H1 (cell line): ENCODE results near the gene SPATS2. TPM values are rescaled to one million over a fixed set of nuclear protein-coding genes. Genes with fewer than 3 reads are reported as not detected.
A peak's percentile ranks its signal among the peaks of the same experiment; 100 is the strongest.

Source experiments
- CTCF ChIA-PET: fragments of 300-600 bp; sonication (Branson Sonifier 250); formaldehyde crosslinking; loops from one replicate; lab custom pipeline; 2021; ENCODE audit not compliant: partially characterized antibody; lab: Charles Lee
- POLR2A ChIA-PET: fragments of 300-600 bp; sonication (Branson Sonifier 250); formaldehyde crosslinking; loops from one replicate; lab custom pipeline; 2021; ENCODE audit warnings: inconsistent platforms; ENCODE audit not compliant: partially characterized antibody; lab: Charles Lee
- DNase-seq, 2 experiments: peaks; one replicate each; pipeline versions ENCODE4 v3.0.0 to v3.0.0-alpha.2; 2010 to 2022; ENCODE audit warnings: low spot score in 2 of 2, low read depth in 1 of 2, mixed read lengths in 1 of 2
- FAIRE-seq: peaks from 2 replicates; lab custom pipeline; 2011; peaks lifted over from hg19 to GRCh38; lab: Jason Lieb, UNC
- H2AFZ ChIP-seq: 2 replicates; pipeline ENCODE4 v1.8.1; 2012; ENCODE audit warnings: low read length, inconsistent platforms
- H2AK5ac ChIP-seq: 2 replicates; pipeline ENCODE4 v1.6.1; 2013; ENCODE audit warnings: low read depth, low read length
- H2BK120ac ChIP-seq: replicated peaks from 2 replicates; pipeline ENCODE3; 2013; ENCODE audit warnings: low read depth, low read length, inconsistent platforms
- H2BK12ac ChIP-seq: 2 replicates; pipeline ENCODE4 v1.6.1; 2013; ENCODE audit warnings: low read depth, low read length
- H2BK15ac ChIP-seq: 2 replicates; pipeline ENCODE4 v1.6.1; 2013; ENCODE audit warnings: low read length
- H2BK20ac ChIP-seq: 2 replicates; pipeline ENCODE4 v1.6.1; 2013; ENCODE audit warnings: low read length
- H2BK5ac ChIP-seq: 2 replicates; pipeline ENCODE4 v1.6.1; 2013; ENCODE audit warnings: low read depth, low read length
- H3K14ac ChIP-seq: 2 replicates; pipeline ENCODE4 v1.6.1; 2013; ENCODE audit warnings: inconsistent platforms; ENCODE audit not compliant: insufficient read length
- H3K18ac ChIP-seq: 2 replicates; pipeline ENCODE4 v1.6.1; 2013; ENCODE audit warnings: low read length; ENCODE audit errors: extremely low read depth
- H3K23ac ChIP-seq: 2 replicates; pipeline ENCODE4 v1.6.1; 2013; ENCODE audit warnings: inconsistent platforms; ENCODE audit not compliant: insufficient read length
- H3K23me2 ChIP-seq: 2 replicates; pipeline ENCODE4 v1.6.1; 2013; ENCODE audit warnings: low read depth, low read length
- H3K27ac ChIP-seq: 2 replicates; pipeline ENCODE4 v1.6.1; 2011; ENCODE audit warnings: low read depth, low read length, inconsistent platforms
- H3K27me3 ChIP-seq, 4 experiments: replicated peaks in 1 of 4; 1 replicate in 1 of 4; 2 replicates in 3 of 4; pipeline versions ENCODE4 v1.6.1 to v1.8.1; 2011 to 2013; ENCODE audit warnings: low read length in 3 of 4, mild to moderate bottlenecking in 3 of 4, inconsistent platforms in 2 of 4, mixed read lengths in 2 of 4, moderate library complexity in 1 of 4; ENCODE audit not compliant: control insufficient read depth in 3 of 4, insufficient read depth in 3 of 4; ENCODE audit errors: extremely low read depth in 1 of 4
- H3K36me3 ChIP-seq, 4 experiments: 2 replicates each; pipeline versions ENCODE4 v1.6.1 to v1.8.1; 2011 to 2013; ENCODE audit warnings: mild to moderate bottlenecking in 4 of 4, low read length in 3 of 4, moderate library complexity in 2 of 4, control low read depth in 1 of 4, inconsistent platforms in 1 of 4; ENCODE audit not compliant: insufficient read depth in 4 of 4, control insufficient read depth in 2 of 4
- H3K4ac ChIP-seq: replicated peaks from 2 replicates; pipeline ENCODE3; 2013; ENCODE audit warnings: low read length, low read depth, mixed read lengths, inconsistent platforms; ENCODE audit not compliant: insufficient read length
- H3K4me1 ChIP-seq, 4 experiments: replicated peaks in 1 of 4; 1 replicate in 1 of 4; 2 replicates in 3 of 4; pipeline versions ENCODE4 v1.6.1 to v1.8.1; 2011 to 2013; ENCODE audit warnings: low read length in 3 of 4, inconsistent platforms in 2 of 4, mixed read lengths in 1 of 4; ENCODE audit not compliant: insufficient read depth in 4 of 4, control insufficient read depth in 3 of 4
- H3K4me2 ChIP-seq, 2 experiments: 2 replicates each; pipeline versions ENCODE4 v1.6.1 to v1.8.1; 2011 to 2013; ENCODE audit warnings: low read depth in 2 of 2, low read length in 2 of 2, control low read depth in 1 of 2, inconsistent platforms in 1 of 2, mild to moderate bottlenecking in 1 of 2; ENCODE audit not compliant: insufficient read depth in 1 of 2
- H3K4me3 ChIP-seq, 4 experiments: fragments of 200-600, 300-600 bp in 1 of 4; sonication (generic), shearing (Covaris generic), sonication (Bioruptor Twin) in 1 of 4; 2 replicates each; pipeline versions ENCODE4 v1.5.1 to v1.8.1; 2011 to 2016; ENCODE audit warnings: low read length in 4 of 4, low read depth in 3 of 4, control low read depth in 2 of 4, inconsistent platforms in 2 of 4, mild to moderate bottlenecking in 2 of 4, mixed read lengths in 1 of 4, moderate library complexity in 1 of 4; ENCODE audit not compliant: insufficient read depth in 2 of 4; ENCODE audit errors: extremely low read depth in 1 of 4
- H3K56ac ChIP-seq: replicated peaks from 2 replicates; pipeline ENCODE3; 2013; ENCODE audit warnings: low read depth, mild to moderate bottlenecking, mixed read lengths, low read length, inconsistent platforms; ENCODE audit not compliant: insufficient read length
- H3K79me1 ChIP-seq: 2 replicates; pipeline ENCODE4 v1.6.1; 2013; ENCODE audit warnings: low read depth, low read length, control low read depth
- H3K79me2 ChIP-seq, 2 experiments: 2 replicates each; pipeline versions ENCODE4 v1.6.1 to v1.8.1; 2012 to 2013; ENCODE audit warnings: low read length in 2 of 2, mild to moderate bottlenecking in 2 of 2, inconsistent platforms in 1 of 2; ENCODE audit not compliant: insufficient read depth in 2 of 2, control insufficient read depth in 1 of 2
- H3K9ac ChIP-seq, 4 experiments: replicated peaks in 1 of 4; 1 replicate in 1 of 4; 2 replicates in 3 of 4; pipeline versions ENCODE4 v1.6.1 to v1.8.1; 2011 to 2013; ENCODE audit warnings: low read depth in 3 of 4, low read length in 3 of 4, control low read depth in 2 of 4, mild to moderate bottlenecking in 2 of 4, moderate library complexity in 2 of 4, inconsistent platforms in 1 of 4; ENCODE audit errors: extremely low read depth in 1 of 4
- H3K9me3 ChIP-seq, 2 experiments: 2 replicates each; pipeline versions ENCODE4 v1.6.1 to v1.8.1; 2012 to 2013; ENCODE audit warnings: mild to moderate bottlenecking in 2 of 2, moderate library complexity in 2 of 2, control low read depth in 1 of 2, inconsistent platforms in 1 of 2, low read depth in 1 of 2, low read length in 1 of 2, mixed read lengths in 1 of 2; ENCODE audit not compliant: insufficient read depth in 2 of 2
- H4K20me1 ChIP-seq, 2 experiments: replicated peaks in 1 of 2; 2 replicates each; pipeline versions ENCODE3 to v1.8.1; 2011 to 2013; ENCODE audit warnings: inconsistent platforms in 2 of 2, low read length in 2 of 2, mild to moderate bottlenecking in 1 of 2; ENCODE audit not compliant: insufficient read depth in 2 of 2, control insufficient read depth in 1 of 2
- H4K5ac ChIP-seq: 2 replicates; pipeline ENCODE4 v1.6.1; 2013; ENCODE audit warnings: low read length, low read depth, mixed read lengths, inconsistent platforms; ENCODE audit not compliant: insufficient read length
- H4K8ac ChIP-seq: 2 replicates; pipeline ENCODE4 v1.8.0; 2013; ENCODE audit warnings: mild to moderate bottlenecking, moderate library complexity, low read length, inconsistent platforms; ENCODE audit not compliant: insufficient read depth; ENCODE audit errors: extremely low read depth
- H4K91ac ChIP-seq: replicated peaks from 2 replicates; pipeline ENCODE3; 2013; ENCODE audit warnings: low read length, mixed read lengths, inconsistent platforms; ENCODE audit not compliant: insufficient read length
- EZH2 ChIP-seq: fragments of 200-600 bp; sonication (generic); IDR thresholded peaks from 2 replicates; pipeline ENCODE4 v1.7.1; 2012; ENCODE audit warnings: low read depth, mild to moderate bottlenecking, moderate library complexity, low read length, inconsistent platforms; ENCODE audit not compliant: severe bottlenecking
- JUND ChIP-seq: IDR thresholded peaks from 2 replicates; pipeline ENCODE4 v1.6.1; 2011; ENCODE audit warnings: mild to moderate bottlenecking, improper control_type of control experiment, low read length
- RNF2 ChIP-seq: fragments of 200-900, 300-1000 bp; sonication (generic); IDR thresholded peaks from 2 replicates; pipeline ENCODE4 v1.7.1; 2016; ENCODE audit warnings: borderline replicate concordance, low read depth, mild to moderate bottlenecking, antibody characterized with exemption, low read length; ENCODE audit not compliant: poor library complexity, severe bottlenecking; ENCODE audit errors: missing control alignments
- SUZ12 ChIP-seq: fragments of 200-600 bp; sonication (generic); IDR thresholded peaks from 2 replicates; pipeline ENCODE4 v1.6.1; 2012; ENCODE audit warnings: mild to moderate bottlenecking, inconsistent platforms, low read length, moderate library complexity, mixed read lengths
- TBP ChIP-seq: IDR thresholded peaks from 2 replicates; pipeline ENCODE4 v1.6.1; 2011; ENCODE audit warnings: low read depth, low read length, improper control_type of control experiment
- WGBS, 2 experiments: shearing (Covaris generic) in 1 of 2; methylation state at CpG; one replicate each; pipeline versions ENCODE4 v1.1.6 to v1.1.7; 2013 to 2015; ENCODE audit warnings: low lambda C conversion rate in 2 of 2, mixed read lengths in 2 of 2, inconsistent platforms in 1 of 2, low coverage in 1 of 2, missing lambda C conversion rate in 1 of 2; ENCODE audit not compliant: insufficient replicate concordance in 2 of 2, insufficient coverage in 1 of 2, insufficient read length in 1 of 2; ENCODE audit errors: extremely low coverage in 1 of 2, missing lambda C conversion rate in 1 of 2; 5-methylcytosine and 5-hydroxymethylcytosine counted together
- polyA plus RNA-seq, 7 experiments: library from polyadenylated mRNA; depleted of rRNA in 3 of 7; stranded (reverse) in 5 of 7; unstranded in 2 of 7; fragments of >200 nt in 5 of 7; fragments of 200-250 nt in 2 of 7; gene quantifications; 1 replicate in 5 of 7; 2 replicates in 1 of 7; 4 replicates in 1 of 7; pipeline versions ENCODE4 v1.2.1 to v1.2.3, GENCODE V29; 2011 to 2013; ENCODE audit warnings: missing spikeins in 2 of 7, mixed read lengths in 2 of 7
- total RNA-seq: library from RNA; stranded (reverse); fragmentation: NEBNext Ultra II Directional; extraction: Animal tissue kit (Norgen Biotek cat#: 25700); gene quantifications from 2 replicates; pipeline ENCODE4 v1.2.1, GENCODE V29; 2021

Gene SPATS2
- total and polyA plus RNA-seq, 2 of the 8 experiments (the other 6 are each of a cell fraction or from before 2014, with no cell fraction given), result 19.2 to 24.5 TPM

GRCh38 chr12:49339464-49339861 lies 27.8 kb upstream of the SPATS2 start:
- Histone ChIP-seq H3K27me3 (peaks cover 81 to 99% (median 96%) of the 10 kb centered on the region in 4 experiments), H2BK5ac (no peak overlapping the region), H3K23ac (no peak overlapping the region), H4K8ac (no peak overlapping the region), H3K4me3 (peak overlapping the region in 1 of 4 experiments; percentile 35; a peak in 1 of 8 replicates), H4K5ac (no peak overlapping the region), H4K91ac (no peak overlapping the region), H2AK5ac (no peak overlapping the region), H3K18ac (no peak overlapping the region; the same call in 1 of the 2 replicates), H3K23me2 (peaks cover 8% of the 10 kb centered on the region), H3K9ac (no peak overlapping the region), H2BK15ac (no peak overlapping the region), H3K36me3 (peaks cover 0 to 8% (median 0%) of the 10 kb centered on the region in 4 experiments; a peak in 1 of 8 replicates), H2AFZ (no peak overlapping the region), H3K9me3 (peaks cover 0 to 6% of the 10 kb centered on the region in 2 experiments; a peak in 1 of 4 replicates), H3K56ac (no peak overlapping the region), H3K79me1 (no peaks in the 10 kb centered on the region), H4K20me1 (peaks cover 9 to 10% of the 10 kb centered on the region in 2 experiments), H3K4ac (no peak overlapping the region), H3K14ac (no peak overlapping the region), H3K27ac (no peak overlapping the region), H2BK120ac (no peak overlapping the region), H2BK20ac (no peak overlapping the region), H3K4me2 (peak overlapping the region; percentile 12 to 35; a peak in 2 of 4 replicates), H3K4me1 (peaks cover 4 to 51% (median 34%) of the 10 kb centered on the region in 4 experiments), H2BK12ac (no peak overlapping the region), H3K79me2 (no peaks in the 10 kb centered on the region)
- ChIA-PET POLR2A (interaction anchor here (0.7 to 1.5 kb wide), 3 partner anchors 16 to 46 kb away, joined by 4 read pairs; partner anchors contain the start of genes PRPH and TROAP), CTCF (interaction anchor here (1.0 to 12.7 kb wide), 7 partner anchors 8 to 369 kb away, joined by 3 to 276 read pairs (median 4); partner anchors contain the start of genes DNAJC22, PRPH and TROAP)
- TF ChIP-seq TBP, result 0 out of 2 replicates have a peak, but pooled peaks have one; percentile 20
- peak; percentile 12 for TF ChIP-seq EZH2
- no peak for TF ChIP-seq JUND
- TF ChIP-seq SUZ12, result peak; percentile 3; the same call in 1 of the 2 replicates
- TF ChIP-seq RNF2, result peak; percentile 47
- DNase-seq (peak in 1 of 2 experiments; percentile 60), FAIRE-seq (no peak)
- WGBS, 2 experiments, result 7% methylated on average over 5 of the region's 5 CpGs; no CpG with 5 or more reads in 1 of the 2 experiments
